ENCODE measurements around the gene SERHL2.
"Not testable (repeated sequence)": the region's sequence is repeated elsewhere in the genome, so short reads cannot be mapped to it uniquely, and the experiment has no call there.

Gene SERHL2

DNA sequence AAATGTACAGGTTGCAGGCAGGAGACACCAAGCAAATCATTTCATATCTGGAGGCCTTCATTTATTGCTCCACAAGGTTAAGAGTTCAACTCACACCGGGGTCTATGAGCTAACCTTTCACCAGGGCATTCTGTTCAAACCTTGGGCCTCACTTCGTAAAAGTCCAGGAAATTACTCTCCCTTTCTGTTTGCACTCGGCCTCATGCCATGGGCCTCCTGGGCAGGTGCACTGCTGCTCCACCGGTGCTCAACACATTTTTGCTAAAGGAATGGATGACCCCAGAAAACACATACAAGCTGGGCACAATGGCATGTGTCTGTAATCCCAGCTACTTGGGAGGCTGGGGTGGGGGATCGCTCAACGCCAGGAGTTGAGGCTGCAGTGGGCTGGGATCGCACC is 17.6 kb upstream of the SERHL2 start:
- no peak for DNase-seq

DNA sequence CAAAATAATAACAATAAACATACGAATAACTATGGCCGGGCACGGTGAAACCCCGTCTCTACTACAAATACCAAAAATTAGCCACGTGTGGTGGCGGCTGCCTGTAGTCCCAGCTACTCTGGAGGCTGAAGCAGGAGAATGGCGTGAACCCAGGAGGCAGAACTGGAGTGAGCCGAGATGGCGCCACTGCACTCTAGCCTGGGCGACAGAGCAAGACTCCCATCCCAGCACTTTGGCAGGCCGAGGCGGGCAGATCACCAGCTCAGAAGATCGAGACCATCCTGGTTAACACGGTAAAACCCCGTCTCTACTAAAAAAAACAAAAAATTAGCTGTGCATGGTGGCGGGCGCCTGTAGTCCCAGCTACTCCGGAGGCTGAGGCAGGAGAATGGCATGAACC is 17.1 kb upstream of the SERHL2 start:
- DNase-seq = not testable (repeated sequence)

DNA sequence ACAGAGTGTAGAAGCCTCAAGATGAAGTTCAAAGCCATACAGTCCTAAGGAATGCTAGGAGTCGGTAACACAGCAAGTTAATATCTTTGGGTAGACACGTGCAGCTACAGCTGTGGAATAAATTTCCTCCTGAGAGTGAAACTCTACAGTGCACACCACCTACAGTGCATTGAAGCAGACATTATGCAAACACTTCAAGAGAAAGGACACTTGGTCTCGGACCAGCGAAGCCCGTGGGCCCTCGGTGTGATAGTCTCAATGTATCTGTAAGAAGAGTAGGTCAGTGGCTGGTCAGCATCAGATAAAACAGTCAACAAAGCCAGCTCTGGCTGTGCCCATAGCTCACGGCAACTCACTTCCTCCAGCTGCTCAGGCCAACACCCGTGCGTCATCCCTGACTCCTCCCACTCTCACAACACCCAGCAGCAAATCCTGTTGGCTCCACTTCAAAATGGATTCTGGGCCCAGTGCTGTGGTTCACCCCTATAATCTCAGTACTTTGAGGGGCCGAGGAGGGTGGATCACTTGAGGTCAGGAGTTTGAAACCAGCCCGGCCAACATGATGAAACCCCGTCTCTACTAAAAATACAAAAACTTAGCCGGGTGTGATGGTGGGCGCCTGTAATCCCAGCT is 16.4 kb upstream of the SERHL2 start:
- not testable (repeated sequence) for DNase-seq

DNA sequence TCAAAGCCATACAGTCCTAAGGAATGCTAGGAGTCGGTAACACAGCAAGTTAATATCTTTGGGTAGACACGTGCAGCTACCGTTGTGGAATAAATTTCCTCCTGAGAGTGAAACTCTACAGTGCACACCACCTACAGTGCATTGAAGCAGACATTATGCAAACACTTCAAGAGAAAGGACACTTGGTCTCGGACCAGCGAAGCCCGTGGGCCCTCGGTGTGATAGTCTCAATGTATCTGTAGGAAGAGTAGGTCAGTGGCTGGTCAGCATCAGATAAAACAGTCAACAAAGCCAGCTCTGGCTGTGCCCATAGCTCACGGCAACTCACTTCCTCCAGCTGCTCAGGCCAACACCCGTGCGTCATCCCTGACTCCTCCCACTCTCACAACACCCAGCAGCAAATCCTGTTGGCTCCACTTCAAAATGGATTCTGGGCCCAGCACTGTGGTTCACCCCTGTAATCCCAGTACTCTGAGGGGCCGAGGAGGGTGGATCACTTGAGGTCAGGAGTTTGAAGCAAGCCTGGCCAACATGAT is 14.5 kb upstream of the SERHL2 start:
- DNase-seq = peak; percentile 44

DNA sequence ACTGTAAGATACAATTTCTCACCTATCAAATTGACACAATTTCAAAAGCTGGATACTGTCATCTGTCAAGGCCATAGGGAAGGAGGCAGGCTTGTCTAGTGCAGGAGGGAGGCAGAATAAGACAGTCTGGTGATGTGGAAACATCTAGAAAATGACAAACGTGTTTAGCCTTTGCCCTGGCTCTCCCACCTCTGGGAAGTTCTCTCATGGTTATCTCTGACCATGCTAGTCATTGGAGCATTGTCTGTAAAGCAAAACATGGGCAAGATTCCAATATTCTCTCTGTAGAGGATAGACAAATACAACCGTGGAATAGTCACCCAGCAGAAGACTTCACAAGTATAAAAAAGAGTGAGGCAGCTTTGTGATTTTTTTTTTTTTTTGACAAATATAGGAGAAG is 9.1 kb upstream of the SERHL2 start:
- no peak for DNase-seq

DNA sequence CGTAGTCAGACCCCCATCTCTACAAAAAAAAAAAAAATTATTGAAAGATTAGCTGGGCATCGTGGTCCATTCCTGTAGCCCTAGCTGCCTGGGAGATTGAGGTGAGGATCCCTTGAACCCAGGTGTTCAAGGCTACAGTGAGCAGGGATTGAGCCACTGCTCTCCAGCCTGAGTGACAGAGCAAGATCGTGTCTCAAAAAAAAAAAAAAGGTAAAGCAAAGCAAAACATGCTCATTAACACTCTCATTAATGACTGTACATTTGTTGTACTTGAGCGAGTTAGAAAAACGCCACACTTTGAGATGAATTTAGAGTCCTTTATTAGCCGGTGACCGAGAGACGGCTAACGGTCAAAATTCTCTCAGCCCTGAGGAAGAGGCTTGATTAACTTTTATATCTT is 6.2 kb upstream of the SERHL2 start:
- no peak for DNase-seq

DNA sequence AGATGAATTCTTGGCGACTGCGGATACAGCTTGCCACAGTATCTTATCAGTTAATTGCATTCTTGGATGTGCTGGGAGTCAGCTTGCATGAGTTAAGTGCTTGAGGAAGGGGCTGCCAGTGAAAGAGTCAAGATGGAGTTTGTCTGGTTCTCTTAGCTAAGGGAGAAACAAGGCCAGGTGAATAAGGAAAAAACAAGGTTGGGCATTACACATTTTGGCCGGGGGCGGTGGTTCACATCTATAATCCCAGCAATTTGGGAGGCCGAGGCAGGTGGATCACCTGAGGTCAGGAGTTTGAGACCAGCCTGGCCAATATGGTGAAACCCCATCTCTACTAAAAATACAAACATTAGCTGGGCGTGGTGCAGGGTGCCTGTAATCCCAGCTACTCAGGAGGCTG is 5.6 kb upstream of the SERHL2 start:
- DNase-seq = not testable (repeated sequence)

DNA sequence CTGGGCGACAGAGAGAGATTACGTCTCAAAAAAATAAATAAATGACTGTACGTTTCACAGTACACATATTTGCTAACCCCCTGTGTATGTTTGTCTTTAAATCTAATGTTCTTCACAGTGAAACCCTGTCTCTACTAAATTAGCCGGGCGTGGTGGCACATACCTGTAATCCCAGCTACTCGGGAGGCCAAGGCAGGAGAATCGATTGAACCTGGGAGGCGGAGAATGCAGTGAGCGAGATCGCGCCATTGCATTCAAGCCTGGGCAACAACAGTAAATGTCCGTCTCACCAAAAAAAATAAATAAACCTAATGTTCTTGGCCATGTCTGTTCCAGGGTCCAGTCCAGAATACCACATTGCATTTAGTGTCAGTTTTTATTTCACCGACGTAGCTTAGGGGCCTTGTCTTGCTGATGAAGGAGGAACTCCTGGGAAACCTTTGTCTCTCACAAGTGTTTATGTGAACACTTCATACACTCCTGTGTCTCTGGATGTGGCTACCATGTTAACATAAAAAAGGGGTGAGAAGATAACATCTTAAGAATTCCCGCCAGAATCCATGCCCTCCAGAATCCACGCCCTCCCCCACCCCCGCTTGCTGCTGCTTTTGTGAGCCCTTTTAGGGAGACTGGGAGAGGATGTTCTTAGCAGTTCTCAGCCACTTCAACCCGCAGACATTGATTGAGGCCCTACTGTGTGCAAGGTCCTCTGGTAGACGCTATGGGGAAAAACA is 5.0 kb upstream of the SERHL2 start:
- DNase-seq = no peak

DNA sequence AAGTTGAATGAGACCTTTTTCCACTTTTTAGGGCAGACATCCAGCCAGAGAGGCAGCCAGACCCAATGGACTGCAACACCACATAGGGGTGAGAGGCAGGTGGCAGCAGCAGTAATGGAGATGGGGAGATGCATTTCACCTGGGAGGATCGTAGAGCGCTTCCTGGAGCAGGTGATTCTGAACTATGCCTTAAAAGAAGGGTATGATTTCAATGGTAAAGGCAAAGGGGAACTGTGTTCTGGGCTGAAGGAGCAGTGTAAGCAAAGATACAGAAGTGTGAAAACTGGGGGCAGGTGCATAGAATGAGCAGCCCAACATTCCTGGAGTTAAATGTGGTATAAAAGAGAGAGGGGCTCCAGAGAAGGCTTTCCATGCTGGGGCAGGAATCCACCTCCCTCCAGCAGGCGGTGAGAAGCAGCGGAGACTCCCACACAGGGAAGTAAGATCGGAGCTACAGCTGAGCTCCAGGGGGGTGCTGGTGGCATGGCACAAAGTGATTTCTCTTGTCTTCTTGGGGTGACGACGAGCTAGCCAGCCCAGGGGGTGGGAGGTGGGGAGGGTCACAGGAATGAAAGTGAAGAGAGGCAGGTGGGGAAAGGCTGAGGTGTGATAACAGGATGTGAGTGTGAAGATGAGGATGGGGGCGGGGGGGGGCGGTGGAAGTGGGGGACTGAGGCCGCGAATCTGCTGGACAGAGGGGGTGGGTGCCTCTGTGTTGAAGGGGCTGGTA is 4.3 kb upstream of the SERHL2 start:
- no peak for DNase-seq

DNA sequence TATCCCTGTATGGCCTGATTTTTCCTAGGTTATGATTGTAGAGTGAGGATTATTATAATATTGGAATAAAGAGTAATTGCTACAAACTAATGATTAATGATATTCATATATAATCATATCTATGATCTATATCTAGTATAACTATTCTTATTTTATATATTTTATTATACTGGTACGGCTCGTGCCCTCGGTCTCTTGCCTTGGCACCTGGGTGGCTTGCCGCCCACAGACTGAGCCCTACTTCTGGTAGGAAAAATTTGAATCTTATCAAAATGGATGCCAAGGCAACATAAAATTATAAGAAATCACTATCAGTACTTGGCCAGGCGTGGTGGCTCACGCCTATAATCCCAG is 1.5 kb upstream of the SERHL2 start:
- DNase-seq = not testable (repeated sequence)

DNA sequence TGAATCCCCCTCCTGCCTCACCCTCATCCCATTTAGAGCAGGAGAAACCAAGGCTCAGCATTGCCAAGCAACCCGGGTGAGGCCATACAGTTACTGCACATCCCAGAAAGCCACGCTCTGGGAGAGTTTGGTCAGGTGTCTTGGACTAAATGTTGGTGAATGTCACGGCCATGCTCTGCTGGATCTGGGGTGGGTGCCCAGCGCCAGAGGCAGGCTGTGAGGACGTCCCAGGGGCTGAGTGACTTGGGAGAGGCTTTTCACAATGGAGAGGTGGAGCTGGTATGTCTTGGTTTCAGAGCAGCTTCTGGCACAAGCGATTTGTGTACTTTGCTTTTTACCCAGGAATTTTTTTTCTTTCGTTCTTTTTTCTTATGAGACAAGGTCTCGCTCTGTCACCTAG is 6.6 kb downstream of the SERHL2 start:
- DNase-seq = no peak

DNA sequence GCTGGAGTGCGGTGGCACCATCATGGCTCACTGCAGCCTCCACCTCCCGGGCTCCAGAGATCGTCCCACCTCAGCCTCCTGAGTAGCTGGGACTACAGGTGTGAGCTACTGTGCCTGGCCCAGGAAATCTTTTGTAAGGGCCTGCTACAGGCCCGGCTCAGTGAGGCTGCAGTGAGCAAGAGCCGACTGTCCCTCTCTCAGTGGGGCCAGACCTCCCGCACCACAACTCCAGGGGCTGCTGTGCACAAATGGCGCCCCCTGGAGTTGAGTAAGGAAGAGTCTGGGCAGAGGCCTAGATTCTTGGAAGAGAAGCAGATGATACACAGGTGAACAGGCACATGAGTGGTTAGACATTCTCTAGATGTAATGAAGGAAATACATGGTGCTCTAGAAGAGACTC is 7.0 kb downstream of the SERHL2 start:
- DNase-seq = no peak

DNA sequence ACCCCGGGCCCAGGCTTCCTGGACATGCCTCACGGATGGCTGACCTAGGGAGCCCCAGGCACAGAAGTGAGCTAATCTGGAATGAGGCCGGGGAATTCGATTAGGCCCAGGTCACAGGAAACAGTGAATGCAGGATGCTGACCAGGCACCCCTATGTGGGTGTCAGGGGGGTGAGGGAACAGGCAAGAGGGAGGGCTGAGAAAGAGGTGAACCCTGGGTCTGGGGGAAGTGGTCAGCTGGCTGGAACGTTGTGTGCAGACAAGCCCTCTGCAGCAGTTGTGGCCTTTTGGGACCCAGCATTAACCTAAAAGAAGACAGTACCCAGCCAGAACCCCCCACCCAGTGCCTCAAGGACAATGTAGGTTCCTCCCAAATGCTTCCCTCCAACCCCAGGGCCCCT is 8.1 kb downstream of the SERHL2 start:
- DNase-seq = no peak

DNA sequence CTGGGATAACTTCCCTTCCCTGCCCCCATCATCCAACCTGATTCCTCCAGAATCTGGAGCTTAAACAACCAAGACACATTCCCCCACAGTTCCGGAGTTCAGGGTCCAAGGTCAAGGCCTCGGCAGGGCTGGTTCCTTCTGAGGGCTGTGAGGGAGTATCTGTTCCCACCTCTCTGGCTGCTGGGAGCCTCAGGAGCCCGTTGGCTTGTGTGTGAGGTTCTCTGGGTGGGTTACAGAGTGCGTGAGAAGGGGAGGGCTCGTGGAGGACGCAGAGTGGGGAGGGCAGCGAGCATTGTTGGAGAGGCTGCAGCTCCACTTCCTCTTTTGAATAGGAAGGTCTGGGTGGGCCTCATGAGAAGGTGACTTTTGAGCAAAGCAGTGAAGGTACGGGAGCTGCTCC is 8.5 kb downstream of the SERHL2 start:
- no peak for DNase-seq

DNA sequence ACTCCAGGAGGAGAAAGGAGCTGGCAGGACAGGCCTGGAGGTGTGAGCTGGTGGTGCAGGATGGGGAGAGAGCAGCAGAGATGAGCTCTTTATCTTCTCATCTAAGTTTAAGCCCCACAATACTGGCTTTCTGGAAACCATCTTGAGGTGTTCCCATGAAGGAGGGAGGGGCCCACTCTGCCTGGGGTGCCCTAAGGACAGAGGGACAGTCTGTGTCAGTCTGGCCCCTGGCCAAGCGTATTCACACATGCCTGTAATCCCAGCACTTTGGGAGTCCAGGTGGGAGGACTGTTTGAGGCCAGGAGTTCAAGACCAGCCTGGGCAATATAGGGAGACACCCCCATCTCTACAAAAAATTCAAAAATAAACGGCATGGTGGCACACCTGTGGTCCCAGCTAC is 8.9 kb downstream of the SERHL2 start:
- no peak for DNase-seq

DNA sequence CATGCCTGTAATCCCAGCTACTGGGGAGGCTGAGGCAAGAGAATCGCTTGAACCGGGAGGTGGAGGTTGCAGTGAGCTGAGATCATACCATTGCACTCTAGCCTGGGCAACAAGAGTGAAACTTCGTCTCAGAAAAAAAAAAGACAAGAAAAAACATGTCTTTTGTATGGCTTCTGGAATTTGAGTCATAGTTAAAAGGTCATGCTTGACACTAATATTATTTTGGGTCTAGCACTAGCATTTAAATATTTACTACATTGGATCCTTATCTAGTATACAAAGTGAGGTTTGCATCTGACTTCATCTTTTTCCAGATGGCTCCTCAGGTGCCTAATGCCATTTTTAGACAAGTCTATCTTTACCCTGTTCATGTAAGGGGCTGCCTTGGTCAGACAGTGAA is 10.2 kb downstream of the SERHL2 start:
- DNase-seq = not testable (repeated sequence)

DNA sequence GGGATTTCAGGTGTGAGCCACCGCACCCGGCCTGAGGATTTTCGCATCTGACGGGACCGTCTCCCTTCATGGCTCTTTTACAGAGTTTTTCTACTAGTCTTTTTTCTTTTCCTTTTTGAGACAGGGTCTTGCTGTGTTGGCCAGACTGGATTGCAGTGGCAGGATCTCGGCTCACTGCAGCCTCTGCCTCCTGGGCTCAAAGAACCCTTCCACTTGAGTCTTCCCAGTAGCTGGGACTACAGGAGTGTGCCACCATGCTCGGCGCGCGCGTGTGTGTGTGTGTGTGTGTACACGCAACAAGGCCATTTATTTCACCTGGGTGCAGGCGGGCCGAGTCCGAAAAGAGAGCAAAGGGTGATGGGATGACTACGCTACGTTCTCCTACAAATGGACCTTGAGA is 10.9 kb downstream of the SERHL2 start:
- no peak for DNase-seq

DNA sequence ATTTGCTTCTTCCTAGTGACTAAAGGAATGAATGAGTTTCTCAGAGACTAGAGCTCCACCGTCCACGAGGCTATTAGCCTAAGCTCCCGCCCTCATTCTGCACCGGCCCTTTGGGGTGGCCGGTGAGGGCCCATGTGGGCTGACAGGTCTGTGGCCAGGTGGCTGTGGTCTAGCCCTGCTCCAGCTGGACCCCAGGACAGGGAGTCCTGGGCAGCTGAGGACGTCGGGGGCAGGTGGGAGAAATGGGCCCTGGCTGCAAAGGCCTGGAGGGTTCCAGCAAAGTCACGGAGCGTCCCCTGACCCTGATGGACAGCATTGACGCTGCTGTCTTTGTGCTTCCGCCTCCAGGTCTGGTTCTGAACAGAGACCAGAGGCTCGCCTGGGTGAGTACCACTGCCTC is 12.2 kb downstream of the SERHL2 start:
- DNase-seq = no peak

DNA sequence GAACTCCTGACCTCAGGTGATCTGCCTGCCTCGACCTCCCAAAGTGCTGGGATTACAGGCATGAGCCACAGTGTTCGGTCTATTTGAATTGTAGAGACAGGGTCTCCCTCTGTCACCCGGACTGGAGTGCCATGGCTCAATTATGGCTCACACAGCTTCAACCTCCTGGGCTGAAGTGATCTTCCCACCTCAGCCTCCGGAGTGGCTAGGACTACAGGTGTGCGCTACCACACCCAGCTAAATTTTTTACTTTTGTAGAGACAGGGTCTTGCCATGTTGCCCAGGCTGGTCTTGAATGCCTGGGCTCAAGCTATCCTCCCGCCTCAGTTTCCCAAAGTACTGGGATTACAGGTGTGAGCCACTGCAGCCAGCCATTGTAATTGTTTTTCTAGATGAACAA is 14.2 kb downstream of the SERHL2 start:
- not testable (repeated sequence) for DNase-seq

DNA sequence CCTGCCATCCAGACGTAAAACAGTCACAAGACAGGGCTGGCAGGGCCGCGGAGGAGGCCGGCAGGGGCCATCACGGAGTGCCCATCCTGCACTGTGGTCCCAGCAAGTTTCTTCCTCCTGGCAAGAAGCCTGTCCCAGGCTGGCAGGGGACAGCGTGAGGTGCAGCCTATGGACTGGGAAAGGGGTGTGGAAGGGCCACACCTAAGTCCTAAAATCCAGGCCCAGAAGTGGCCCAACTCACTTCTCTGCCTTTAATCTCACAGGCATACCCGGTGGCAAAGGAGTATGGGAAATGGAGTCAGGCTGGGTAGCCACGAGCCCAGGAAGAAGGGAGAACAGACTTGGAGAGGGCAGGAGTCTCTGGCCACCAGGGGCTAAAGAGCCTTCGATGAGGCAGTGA is 16.8 kb downstream of the SERHL2 start:
- DNase-seq = not testable (repeated sequence)

DNA sequence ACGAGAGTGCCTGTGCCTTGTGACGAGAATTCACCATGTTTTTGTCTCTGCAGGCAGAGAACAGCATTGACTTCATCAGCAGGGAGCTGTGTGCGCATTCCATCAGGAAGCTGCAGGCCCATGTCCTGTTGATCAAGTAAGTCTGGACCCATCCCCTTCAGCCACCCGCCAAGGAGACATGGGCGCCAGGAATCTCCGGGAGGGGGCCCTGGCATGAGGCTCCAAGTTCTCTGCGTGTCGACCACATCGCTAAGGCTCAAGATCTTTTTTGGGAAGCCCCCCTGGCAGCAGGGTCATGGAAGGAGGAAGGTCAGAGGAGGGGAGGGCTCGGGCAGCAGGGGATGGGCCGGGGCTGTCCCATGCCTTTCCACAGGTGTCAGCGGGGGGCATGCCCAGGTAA is 17.3 kb downstream of the SERHL2 start:
- not testable (repeated sequence) for DNase-seq

DNA sequence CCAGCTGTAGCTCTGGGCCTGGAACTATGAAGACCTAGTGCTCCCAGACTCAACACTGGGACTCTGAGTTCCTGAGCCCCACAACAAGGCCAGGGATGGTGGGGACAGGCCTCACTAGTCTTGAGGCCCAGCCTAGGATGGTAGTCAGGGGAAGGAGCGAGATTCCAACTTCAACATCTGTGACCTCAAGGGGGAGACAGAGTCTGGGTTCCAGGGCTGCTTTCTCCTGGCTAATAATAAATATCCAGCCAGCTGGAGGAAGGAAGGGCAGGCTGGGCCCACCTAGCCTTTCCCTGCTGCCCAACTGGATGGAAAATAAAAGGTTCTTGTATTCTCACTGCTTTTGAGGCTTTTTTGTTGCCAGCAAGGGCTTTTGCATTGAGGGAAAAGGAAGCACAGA is 20.3 kb downstream of the SERHL2 start:
- DNase-seq = not testable (repeated sequence)

DNA sequence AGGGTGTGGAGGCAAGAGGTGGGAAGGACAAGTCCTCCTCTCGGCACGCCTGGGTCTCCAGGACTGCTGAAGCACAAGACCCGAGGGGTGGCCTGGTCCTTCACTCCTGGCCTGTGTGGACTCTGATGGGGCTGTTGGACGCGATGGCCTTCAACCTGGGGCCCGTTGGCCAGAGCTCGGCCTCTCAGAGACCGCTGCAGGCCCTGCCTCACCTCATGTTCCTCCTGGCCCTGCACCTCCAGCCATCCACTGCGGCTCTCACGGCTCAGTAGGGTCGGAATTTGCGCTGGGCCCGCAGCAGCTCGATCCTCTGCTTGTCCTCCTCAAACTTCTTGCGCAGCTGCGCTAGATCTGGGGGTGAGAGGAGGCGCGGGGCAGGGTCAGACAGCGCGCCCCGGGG is 20.7 kb downstream of the SERHL2 start:
- DNase-seq = not testable (repeated sequence)

DNA sequence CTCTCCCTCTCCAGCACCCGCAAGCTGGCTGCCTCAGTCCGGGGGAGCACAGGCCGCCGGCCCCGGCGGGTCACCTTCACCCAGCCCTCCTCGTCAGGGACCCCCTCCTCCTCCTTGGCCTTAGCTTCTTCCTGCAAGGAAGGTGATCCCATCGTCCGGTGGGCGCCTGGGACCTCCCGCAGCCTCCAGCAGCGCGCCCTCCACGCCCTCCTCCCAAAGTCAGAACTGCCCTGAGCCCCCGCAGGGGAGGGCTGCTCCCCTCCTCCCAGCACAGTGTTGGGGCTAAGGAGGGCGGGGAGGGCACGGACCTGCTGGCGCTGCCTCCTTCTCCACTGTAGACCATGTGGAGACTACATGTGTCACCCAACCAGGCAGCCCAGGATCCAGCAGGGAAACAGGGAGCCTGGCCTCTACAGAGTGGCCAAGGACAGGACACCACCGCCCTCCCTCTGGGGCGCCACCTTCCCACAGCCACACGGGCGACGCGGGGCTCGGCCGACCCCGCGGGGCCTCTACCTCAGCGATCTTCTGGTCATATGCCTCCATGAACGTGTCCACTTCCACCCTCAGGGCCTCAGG is 22.3 kb downstream of the SERHL2 start:
- not testable (repeated sequence) for DNase-seq

Measured in CD4-positive, alpha-beta T cell treated with Interleukin-15 for 1 hour (primary cell).